ENCODE data around the gene GSX2.

The GSX2 gene

DNA sequence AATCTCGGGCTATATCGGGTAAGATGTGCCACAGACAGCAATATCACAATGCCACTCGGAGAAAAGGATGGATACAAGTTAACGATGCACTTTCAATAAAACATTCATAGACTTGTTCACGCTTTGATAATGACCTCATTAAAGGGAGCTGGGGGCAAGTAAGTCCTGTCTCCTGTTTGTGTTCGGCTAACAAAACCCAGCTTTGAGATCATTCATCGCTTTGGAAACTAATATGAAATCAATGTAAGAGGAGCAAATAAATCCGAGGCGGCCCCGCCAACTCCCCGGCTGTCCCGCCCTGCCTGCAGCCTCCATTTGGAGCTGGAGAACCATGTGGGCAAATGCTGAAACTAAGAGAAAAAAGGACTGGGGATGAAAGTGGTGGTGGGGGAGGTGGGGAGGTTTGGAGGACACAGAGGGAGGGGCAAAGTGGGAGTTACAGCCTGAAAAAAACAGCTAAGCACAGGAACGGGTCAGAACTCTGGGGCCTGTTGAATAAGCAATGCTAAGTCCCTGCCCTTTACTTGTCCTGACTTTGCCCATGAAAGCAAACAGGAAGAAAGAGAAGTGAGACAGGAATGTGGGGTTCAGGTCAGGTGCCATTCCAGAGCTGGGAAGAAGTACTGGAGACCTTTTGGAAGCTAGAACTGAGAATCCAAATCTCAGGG lies 3.5 kb upstream of the GSX2 start:
- Histone ChIP-seq H3K9ac (ENCODE audit: low read depth, low read length) (no peak overlapping the region), H3K9me3 (replicated peaks; ENCODE audit: low read length) (no peaks in the 10 kb centered on the region), H3K27me3 (ENCODE audit: control insufficient read depth, insufficient read depth, low read length) (peaks cover 61% of the 10 kb centered on the region), H3K36me3 (ENCODE audit: insufficient read depth, low read length) (no peaks in the 10 kb centered on the region), H3K4me3 (ENCODE audit: low read length) (no peak overlapping the region), H3K4me2 (ENCODE audit: low read length) (no peak overlapping the region), H3K4me1 (ENCODE audit: control insufficient read depth, insufficient read depth, low read length) (peaks cover 26% of the 10 kb centered on the region)

GRCh38 chr4:54097152-54097551 lies 2.8 kb upstream of the GSX2 start:
- H3K27me3 ChIP-seq (ENCODE audit: control insufficient read depth, insufficient read depth, low read length) = peaks cover 68% of the 10 kb centered on the region
- H3K4me3 ChIP-seq (ENCODE audit: low read length) = no peak overlapping the region
- H3K4me1 ChIP-seq (ENCODE audit: control insufficient read depth, insufficient read depth, low read length) = peaks cover 22% of the 10 kb centered on the region

DNA sequence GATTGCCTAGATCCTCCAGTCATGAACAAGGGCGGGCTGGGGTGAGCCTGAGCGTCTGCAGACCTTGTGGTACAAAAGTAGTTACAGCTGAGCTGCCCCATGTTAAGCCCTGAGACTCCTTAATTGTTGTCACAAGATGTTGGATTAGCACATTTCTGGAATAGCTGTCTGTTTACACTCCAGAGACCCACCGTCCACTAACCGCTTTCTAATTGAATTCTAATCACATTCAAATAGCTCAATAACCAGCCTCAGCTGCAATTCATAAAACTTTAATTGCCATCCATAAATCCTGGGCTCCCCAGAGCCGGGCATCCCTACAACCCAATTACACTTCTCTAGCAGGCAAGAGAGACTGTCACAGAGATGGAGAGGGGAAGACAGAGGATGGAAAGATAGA lies 1.6 kb upstream of the GSX2 start:
- Histone ChIP-seq H3K27me3 (ENCODE audit: control insufficient read depth, insufficient read depth, low read length) (peaks cover 80% of the 10 kb centered on the region), H3K9ac (ENCODE audit: low read depth, low read length) (no peak overlapping the region), H3K4me2 (ENCODE audit: low read length) (no peak overlapping the region), H3K4me1 (ENCODE audit: control insufficient read depth, insufficient read depth, low read length) (peaks cover 19% of the 10 kb centered on the region), H3K36me3 (ENCODE audit: insufficient read depth, low read length) (no peaks in the 10 kb centered on the region), H3K4me3 (ENCODE audit: low read length) (no peak overlapping the region), H3K9me3 (replicated peaks; ENCODE audit: low read length) (no peaks in the 10 kb centered on the region)

More at GRCh38 chr4:54097152-54097551, 2.8 kb upstream of the GSX2 start:
- Histone ChIP-seq H3K9me3 (replicated peaks; ENCODE audit: low read length) (no peaks in the 10 kb centered on the region), H3K4me2 (ENCODE audit: low read length) (no peak overlapping the region), H3K36me3 (ENCODE audit: insufficient read depth, low read length) (no peaks in the 10 kb centered on the region), H3K9ac (ENCODE audit: low read depth, low read length) (no peak overlapping the region)

DNA sequence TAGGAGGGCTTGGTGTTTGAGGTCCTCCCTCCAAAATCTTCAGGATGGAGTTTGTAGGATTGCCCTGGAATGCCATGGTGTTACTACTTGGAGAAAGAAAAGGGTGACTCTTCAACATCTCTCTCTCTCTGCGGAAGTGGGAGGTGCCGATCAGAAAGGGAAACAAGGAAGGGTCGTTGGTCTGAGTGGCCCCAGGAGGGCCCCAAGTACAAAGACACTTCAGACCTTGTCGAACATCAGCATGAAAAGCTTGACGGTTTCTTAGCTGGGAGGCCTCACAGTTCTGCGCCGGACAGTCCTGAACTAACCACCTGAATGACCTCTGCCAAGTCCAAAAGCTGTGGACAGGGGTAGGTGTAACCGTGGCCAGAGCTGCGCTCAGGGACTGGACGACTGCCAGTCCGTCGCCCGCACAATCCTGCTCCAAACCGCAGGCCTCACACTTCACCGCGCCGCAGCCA lies 646 bp upstream of the GSX2 start:
- Histone ChIP-seq H3K9me3 (replicated peaks; ENCODE audit: low read length) (no peaks in the 10 kb centered on the region), H3K9ac (ENCODE audit: low read depth, low read length) (no peak overlapping the region), H3K4me3 (ENCODE audit: low read length) (peak overlapping the region; percentile 63), H3K4me2 (ENCODE audit: low read length) (peak overlapping the region; percentile 92), H3K4me1 (ENCODE audit: control insufficient read depth, insufficient read depth, low read length) (peaks cover 24% of the 10 kb centered on the region), H3K36me3 (ENCODE audit: insufficient read depth, low read length) (no peaks in the 10 kb centered on the region), H3K27me3 (ENCODE audit: control insufficient read depth, insufficient read depth, low read length) (peaks cover 80% of the 10 kb centered on the region)

DNA sequence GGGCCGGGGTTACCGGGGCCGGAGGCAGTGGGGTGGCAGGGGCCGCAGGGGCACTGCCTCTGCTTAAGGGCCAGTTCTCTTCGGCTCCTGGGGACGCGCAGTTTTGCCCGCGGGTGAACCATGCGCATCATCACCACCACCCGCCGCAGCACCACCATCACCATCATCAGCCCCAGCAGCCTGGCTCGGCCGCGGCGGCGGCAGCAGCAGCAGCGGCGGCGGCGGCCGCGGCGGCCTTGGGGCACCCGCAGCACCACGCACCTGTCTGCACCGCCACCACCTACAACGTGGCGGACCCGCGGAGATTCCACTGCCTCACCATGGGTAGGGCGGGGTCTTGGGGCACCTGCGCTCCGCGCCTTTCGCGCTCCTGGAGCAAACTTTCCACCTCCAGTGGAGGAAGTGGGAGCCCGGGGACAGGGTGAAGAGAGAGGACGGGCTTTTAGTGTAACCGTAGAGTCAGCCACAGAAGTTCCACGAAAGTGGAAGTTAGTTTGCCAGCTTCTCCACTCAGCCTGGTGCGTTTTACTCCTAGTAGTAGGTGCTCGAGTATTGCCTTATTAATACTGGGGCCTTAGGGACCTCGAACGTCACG lies 729 bp downstream of the GSX2 start:
- Histone ChIP-seq H3K9ac (ENCODE audit: low read depth, low read length) (no peak overlapping the region), H3K9me3 (replicated peaks; ENCODE audit: low read length) (no peaks in the 10 kb centered on the region), H3K36me3 (ENCODE audit: insufficient read depth, low read length) (no peaks in the 10 kb centered on the region), H3K27me3 (ENCODE audit: control insufficient read depth, insufficient read depth, low read length) (peaks cover 83% of the 10 kb centered on the region), H3K4me2 (ENCODE audit: low read length) (peak overlapping the region; percentile 92), H3K4me3 (ENCODE audit: low read length) (peak overlapping the region; percentile 63), H3K4me1 (ENCODE audit: control insufficient read depth, insufficient read depth, low read length) (peaks cover 24% of the 10 kb centered on the region)

DNA sequence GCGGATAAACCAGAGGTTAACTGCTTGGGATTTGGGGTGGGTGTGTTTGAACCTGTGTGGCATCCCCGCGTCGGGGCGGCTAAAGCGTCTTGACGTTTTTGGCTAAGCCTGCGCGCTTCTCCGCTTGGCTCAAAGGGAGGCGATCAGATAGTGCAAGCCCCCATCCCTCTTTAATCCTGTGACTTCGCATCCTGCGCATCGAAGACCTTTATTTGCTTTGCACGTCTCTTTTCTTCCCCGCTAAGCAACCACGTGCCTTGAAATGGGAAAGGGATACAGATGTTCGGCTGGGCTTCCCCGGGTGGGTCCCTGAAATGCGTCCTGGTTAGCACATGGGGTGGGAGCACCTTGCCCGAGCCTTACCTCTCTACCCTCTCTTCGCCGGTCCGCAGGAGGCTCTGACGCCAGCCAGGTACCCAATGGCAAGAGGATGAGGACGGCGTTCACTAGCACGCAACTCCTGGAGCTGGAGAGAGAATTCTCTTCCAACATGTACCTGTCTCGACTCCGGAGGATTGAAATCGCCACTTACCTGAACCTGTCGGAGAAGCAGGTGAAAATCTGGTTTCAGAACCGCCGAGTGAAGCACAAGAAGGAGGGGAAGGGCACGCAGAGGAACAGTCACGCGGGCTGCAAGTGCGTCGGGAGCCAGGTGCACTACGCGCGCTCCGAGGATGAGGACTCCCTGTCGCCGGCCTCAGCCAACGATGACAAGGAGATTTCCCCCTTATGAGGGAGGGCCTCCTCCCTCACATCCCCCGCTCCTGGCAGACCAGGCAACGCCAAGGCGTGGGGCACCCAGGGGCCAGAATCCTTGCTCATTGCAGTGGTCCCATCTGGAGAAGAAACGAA lies 1.5 kb downstream of the GSX2 start:
- peak overlapping the region; percentile 63 for H3K4me3 ChIP-seq (ENCODE audit: low read length)
- no peaks in the 10 kb centered on the region for H3K9me3 ChIP-seq (replicated peaks; ENCODE audit: low read length)
- H3K36me3 ChIP-seq (ENCODE audit: insufficient read depth, low read length) = no peaks in the 10 kb centered on the region
- H3K4me1 ChIP-seq (ENCODE audit: control insufficient read depth, insufficient read depth, low read length) = peaks cover 24% of the 10 kb centered on the region
- no peak overlapping the region for H3K9ac ChIP-seq (ENCODE audit: low read depth, low read length)
- H3K4me2 ChIP-seq (ENCODE audit: low read length) = peak overlapping the region; percentile 92
- H3K27me3 ChIP-seq (ENCODE audit: control insufficient read depth, insufficient read depth, low read length) = peaks cover 80% of the 10 kb centered on the region

GRCh38 chr4:54102531-54103106 lies 2.7 kb downstream of the GSX2 start:
- H3K36me3 ChIP-seq (ENCODE audit: insufficient read depth, low read length) = no peaks in the 10 kb centered on the region
- H3K27me3 ChIP-seq (ENCODE audit: control insufficient read depth, insufficient read depth, low read length) = peaks cover 73% of the 10 kb centered on the region
- H3K9ac ChIP-seq (ENCODE audit: low read depth, low read length) = no peak overlapping the region
- peaks cover 24% of the 10 kb centered on the region for H3K4me1 ChIP-seq (ENCODE audit: control insufficient read depth, insufficient read depth, low read length)
- H3K9me3 ChIP-seq (replicated peaks; ENCODE audit: low read length) = no peaks in the 10 kb centered on the region
- no peak overlapping the region for H3K4me2 ChIP-seq (ENCODE audit: low read length)
- H3K4me3 ChIP-seq (ENCODE audit: low read length) = no peak overlapping the region

GRCh38 chr4:54103190-54103574 lies 3.2 kb downstream of the GSX2 start:
- Histone ChIP-seq H3K4me3 (ENCODE audit: low read length) (peak overlapping the region; percentile 23), H3K36me3 (ENCODE audit: insufficient read depth, low read length) (no peaks in the 10 kb centered on the region), H3K4me2 (ENCODE audit: low read length) (peak overlapping the region; percentile 66), H3K9me3 (replicated peaks; ENCODE audit: low read length) (no peaks in the 10 kb centered on the region), H3K9ac (ENCODE audit: low read depth, low read length) (no peak overlapping the region), H3K4me1 (ENCODE audit: control insufficient read depth, insufficient read depth, low read length) (peaks cover 24% of the 10 kb centered on the region), H3K27me3 (ENCODE audit: control insufficient read depth, insufficient read depth, low read length) (peaks cover 67% of the 10 kb centered on the region)

- H3K36me3 ChIP-seq (ENCODE audit: insufficient read depth, low read length) = no peaks in the 10 kb centered on the region
- H3K4me2 ChIP-seq (ENCODE audit: low read length) = no peak overlapping the region
- peaks cover 22% of the 10 kb centered on the region for H3K4me1 ChIP-seq (ENCODE audit: control insufficient read depth, insufficient read depth, low read length)
- H3K4me3 ChIP-seq (ENCODE audit: low read length) = no peak overlapping the region
- no peak overlapping the region for H3K9ac ChIP-seq (ENCODE audit: low read depth, low read length)
- peaks cover 64% of the 10 kb centered on the region for H3K27me3 ChIP-seq (ENCODE audit: control insufficient read depth, insufficient read depth, low read length)
- no peaks in the 10 kb centered on the region for H3K9me3 ChIP-seq (replicated peaks; ENCODE audit: low read length)
Measured at GRCh38 chr4:54104907-54105306, 4.9 kb downstream of the GSX2 start.

DNA sequence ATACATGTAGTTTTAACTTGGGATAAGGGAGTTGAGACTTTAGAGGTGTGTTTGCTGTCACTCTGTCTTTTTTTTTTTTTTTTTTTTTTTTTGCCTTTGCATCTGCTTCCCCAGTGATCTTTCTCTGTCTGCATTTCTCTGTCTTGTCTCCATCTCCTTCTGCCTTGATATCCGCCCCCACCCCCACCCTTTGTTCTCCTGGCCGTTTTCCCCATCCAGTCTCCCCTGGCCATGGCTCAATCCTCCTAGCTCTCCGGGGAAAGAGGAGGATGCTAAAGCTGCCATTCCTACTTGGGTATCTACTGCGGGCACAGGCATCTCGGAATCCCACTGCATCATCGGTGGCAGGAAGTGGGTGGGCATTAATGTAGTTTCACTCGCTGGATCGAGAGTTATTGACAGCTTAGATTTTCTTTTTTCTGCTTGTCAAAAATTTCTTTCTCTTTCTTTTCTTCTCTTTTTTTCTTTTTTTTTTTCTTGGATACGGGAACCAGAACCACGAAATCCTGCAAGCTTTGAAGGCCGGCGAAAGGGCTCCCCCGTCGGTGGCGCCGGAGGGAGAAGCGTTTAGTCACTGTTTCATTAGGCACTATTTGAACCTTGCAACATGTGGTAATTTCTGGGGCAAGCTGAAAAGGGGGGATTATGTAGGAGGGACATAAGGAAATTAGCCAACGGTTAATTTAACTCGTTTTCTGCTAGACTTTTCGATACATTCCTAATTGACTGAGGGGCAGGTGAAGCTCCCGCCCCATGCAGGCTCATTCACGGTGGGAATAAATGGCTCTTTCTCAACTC lies 8.2 kb downstream of the GSX2 start:
- no peaks in the 10 kb centered on the region for H3K36me3 ChIP-seq (ENCODE audit: insufficient read depth, low read length)
- no peaks in the 10 kb centered on the region for H3K9me3 ChIP-seq (replicated peaks; ENCODE audit: low read length)
- H3K4me2 ChIP-seq (ENCODE audit: low read length) = no peak overlapping the region
- no peak overlapping the region for H3K4me3 ChIP-seq (ENCODE audit: low read length)
- peaks cover 12% of the 10 kb centered on the region for H3K4me1 ChIP-seq (ENCODE audit: control insufficient read depth, insufficient read depth, low read length)
- H3K9ac ChIP-seq (ENCODE audit: low read depth, low read length) = no peak overlapping the region
- H3K27me3 ChIP-seq (ENCODE audit: control insufficient read depth, insufficient read depth, low read length) = peaks cover 41% of the 10 kb centered on the region

Data from skeletal muscle satellite cell (primary cell).